Adipose tissue (tissue), 3 donors: Measurements from ENCODE around the gene EEF2. TPM values are rescaled to one million over a fixed set of nuclear protein-coding genes. Genes with fewer than 3 reads are reported as not detected.
A peak's percentile ranks its signal among the peaks of the same experiment; 100 is the strongest.
"Not testable (repeated sequence)": the region's sequence is repeated elsewhere in the genome, so short reads cannot be mapped to it uniquely, and the experiment has no call there.

ENCODE experiments used
- H3K27ac ChIP-seq: one replicate; pipeline ENCODE4 v1.5.1; 2013; ENCODE audit warnings: low read depth, low read length
- WGBS, 3 donors: extraction: QIAGEN DNeasy Blood & Tissue Kit; methylation state at CpG; one replicate each; pipeline ENCODE4 v1.1.7; 2013; 5-methylcytosine and 5-hydroxymethylcytosine counted together
- polyA plus RNA-seq, 3 donors: library from polyadenylated mRNA; stranded (reverse); fragments of 200-250 nt; gene quantifications; one replicate each; pipeline ENCODE4 v1.2.3, GENCODE V29; 2013
- donor health status: healthy with polysubstance abuse.
- donor health status: Bipolar disorder and iron deficiency.
- donor health status: healthy.

Gene EEF2
- polyA plus RNA-seq, 3 donors: 1,566 to 2,151 (median 1,831) TPM

DNA sequence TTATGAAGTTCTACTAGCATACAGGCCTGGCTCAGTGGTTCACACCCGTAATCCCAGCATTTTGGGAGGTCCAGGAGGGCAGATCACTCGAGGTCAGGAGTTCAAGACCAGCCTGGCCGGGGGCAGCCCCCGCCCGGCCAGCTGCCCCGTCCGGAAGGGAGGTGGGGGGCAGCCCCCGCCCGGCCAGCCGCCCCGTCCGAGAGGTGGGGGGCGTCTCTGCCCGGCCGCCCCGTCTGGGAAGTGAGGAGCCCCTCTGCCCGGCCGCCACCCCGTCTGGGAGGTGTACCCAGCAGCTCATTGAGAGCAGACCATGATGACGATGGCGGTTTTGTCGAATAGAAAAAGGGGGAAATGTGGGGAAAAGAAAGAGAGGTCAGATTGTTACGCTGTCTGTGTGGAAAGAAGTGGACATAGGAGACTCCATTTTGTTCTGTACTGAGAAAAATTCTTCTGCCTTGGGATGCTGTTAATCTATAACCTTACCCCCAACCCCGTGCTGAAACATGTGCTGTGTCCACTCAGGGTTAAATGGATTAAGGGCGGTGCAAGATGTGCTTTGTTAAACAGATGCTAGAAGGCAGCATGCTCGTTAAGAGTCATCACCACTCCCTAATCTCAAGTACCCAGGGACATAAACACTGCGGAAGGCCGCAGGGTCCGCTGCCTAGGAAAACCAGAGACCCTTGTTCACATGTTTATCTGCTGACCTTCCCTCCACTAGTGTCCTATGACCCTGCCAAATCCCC lies 13.6 kb upstream of the EEF2 start:
- not testable (repeated sequence) for H3K27ac ChIP-seq
- 77 to 87% (median 86%) methylated on average over 27 to 29 of the region's 29 CpGs for WGBS, 3 donors

- 75 to 88% (median 85%) methylated on average over 6 of the region's 6 CpGs for WGBS, 3 donors
- H3K27ac ChIP-seq: no peak overlapping the region
These were observed 10.3 kb upstream of the EEF2 start for GRCh38 chr19:3995607-3996006.

DNA sequence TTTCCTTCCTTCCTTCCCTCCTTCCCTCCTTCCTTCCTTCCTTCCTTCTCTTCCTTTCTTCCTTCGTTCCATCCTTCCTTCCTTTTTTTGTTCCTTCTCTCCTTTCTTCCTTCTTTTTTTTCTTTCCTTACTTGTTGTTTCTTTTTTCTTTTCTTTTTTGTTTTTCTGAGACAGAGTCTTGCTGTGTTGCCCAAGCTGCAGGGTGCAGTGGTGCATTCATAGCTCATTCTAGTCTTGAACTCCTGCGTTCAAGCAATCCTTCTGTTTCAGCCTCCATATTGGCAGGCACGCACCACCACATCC lies 5.5 kb upstream of the EEF2 start:
- 67 to 77% (median 71%) methylated on average over 3 of the region's 3 CpGs for WGBS, 3 donors
- H3K27ac ChIP-seq: no peak overlapping the region

DNA sequence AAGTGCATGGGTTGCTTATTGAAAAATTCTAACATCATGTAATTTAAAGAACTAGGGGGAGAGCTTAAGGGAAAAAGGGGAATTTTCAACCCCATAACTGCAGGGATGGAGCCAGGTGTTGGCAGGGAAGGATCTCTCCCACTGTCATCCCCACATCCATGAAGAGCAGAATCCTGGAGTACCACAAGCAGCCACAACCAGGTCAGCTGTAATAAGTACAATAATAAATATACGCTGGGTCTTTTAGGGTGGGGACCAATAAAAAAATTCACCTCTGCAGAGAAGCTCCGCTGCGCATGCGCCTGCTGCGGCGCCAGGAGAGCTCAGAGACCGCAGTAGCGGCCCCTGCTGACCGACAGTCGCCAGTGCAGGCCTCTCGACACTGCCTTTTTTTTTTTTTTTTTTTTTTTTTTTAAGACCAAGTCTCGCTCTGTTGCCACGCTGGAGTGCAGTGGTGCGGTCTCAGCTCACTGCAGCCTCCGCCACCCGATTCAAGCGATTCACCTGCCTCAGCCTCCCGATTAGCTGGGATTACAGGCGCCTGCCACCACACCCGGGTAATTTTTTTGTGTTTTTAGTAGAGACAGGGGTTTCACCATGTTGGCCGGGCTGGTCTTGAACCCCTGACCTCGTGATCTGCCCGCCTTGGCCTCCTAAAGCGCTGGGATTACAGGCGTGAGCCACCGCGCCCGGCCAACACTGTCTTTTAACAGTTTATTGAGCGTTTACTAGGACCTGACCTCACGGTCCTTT lies 2.5 kb upstream of the EEF2 start:
- 9 to 10% (median 9%) methylated on average over 30 of the region's 30 CpGs for WGBS, 3 donors
- no peak overlapping the region for H3K27ac ChIP-seq

DNA sequence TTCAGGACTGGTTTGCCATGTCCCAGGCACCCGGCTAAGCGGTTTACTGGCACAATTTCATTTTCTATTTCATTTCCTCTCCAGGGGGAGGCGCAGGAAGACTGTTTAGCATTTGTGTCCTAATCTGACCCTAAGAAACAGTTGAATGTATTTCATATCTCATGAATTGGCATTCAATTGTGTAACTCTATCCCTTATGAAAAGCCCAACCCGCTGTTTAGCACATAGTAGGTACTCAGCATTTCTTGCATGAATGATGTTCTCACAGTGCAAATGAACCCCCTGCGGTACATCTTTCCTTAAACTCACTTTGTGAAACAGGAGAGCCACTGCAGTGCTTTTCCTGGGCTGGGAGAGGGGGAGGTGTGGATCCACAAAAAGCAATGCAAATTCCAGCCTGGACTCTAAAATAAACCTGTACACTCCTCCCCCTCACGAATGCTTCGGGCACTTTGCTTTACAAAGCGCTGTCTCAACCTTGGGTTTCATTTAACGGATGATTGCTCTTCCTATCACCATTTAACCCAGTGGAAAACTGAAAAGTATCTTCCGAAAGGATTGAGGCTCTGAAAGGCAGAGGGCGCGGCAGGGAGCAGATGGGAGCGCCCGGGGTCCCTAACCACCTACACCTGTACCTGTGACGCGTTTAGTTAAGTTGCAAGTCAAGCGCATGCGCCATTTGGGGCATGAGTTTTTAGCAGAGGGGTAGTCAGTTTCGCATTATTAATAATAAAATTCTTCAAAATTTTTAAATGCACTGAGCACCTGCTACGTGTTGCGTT lies 1.2 kb upstream of the EEF2 start:
- no peak overlapping the region for H3K27ac ChIP-seq
- WGBS, 3 donors: 2 to 4% (median 3%) methylated on average over 21 of the region's 21 CpGs

DNA sequence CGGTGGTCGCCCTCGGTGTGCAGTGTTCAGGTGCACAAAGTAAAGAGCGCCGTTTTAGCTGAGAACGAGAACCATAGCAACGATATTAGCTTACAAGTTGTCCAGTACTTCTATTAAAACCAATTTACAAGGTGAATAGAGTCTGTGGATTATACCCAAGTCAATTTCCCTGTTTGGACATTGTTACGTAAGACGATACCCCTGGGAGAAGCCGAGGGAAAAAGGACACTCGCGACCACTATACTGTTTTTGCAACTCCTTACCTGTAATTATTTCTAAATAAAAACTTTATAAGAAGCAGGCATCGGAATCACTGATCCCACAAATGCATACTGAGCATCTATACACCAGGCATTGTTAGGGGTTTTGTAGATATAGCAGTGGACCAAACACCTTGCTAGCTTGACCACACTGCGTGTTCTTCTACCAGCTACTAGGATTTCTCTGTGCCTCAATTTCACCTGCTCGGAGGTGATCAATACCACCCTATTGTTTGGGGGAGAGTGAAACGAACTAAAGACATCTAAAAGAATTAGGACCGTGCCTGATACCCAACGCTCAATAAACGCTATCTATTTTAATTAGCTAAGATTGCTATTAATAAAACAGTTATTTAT lies 488 bp upstream of the EEF2 start:
- WGBS, 3 donors: 2 to 4% (median 2%) methylated on average over 19 of the region's 19 CpGs
- H3K27ac ChIP-seq: no peak overlapping the region

GRCh38 chr19:3984584-3984907 lies 717 bp downstream of the EEF2 start:
- 0 to 1% (median 0%) methylated on average over 10 of the region's 10 CpGs for WGBS, 3 donors
- H3K27ac ChIP-seq: peak overlapping the region; percentile 91

DNA sequence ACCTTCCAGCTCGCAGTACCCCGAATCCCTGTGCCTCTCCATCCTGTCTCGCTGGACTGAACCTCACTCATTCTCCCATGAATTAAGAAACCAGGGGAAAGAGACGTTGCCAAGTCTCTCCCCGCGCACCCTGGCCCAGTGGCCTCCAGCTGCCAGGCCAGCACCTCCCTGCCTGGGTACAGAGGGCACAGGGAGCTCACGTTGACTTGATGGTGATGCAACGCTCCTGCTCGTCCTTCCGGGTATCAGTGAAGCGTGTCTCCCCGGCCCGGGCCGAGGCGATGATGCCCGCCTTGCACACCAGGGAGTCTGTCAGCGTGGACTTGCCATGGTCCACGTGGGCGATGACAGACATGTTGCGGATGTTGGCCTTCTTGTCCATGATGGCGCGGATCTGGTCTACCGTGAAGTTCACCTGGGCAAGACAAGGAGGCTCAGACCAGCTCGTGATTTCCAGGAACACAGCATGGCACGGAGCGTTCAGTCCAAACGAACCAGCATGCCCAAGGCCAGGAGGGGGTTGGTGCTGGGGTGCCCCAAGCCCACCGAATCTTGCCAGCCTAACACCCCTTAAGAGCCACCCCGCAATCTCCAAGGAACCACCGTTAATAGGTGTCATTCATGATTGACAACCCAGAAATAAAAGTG lies 1.2 kb downstream of the EEF2 start:
- H3K27ac ChIP-seq: no peak overlapping the region
- 14 to 27% (median 22%) methylated on average over 30 of the region's 30 CpGs for WGBS, 3 donors

- no peak overlapping the region for H3K27ac ChIP-seq
- 38 to 73% (median 70%) methylated on average over 7 of the region's 7 CpGs for WGBS, 3 donors
These were observed 1.7 kb downstream of the EEF2 start for GRCh38 chr19:3983542-3983914.

- WGBS, 3 donors: 78 to 88% (median 86%) methylated on average over 40 of the region's 40 CpGs
- H3K27ac ChIP-seq: no peak overlapping the region
These were observed 2.3 kb downstream of the EEF2 start for GRCh38 chr19:3982701-3983541.

DNA sequence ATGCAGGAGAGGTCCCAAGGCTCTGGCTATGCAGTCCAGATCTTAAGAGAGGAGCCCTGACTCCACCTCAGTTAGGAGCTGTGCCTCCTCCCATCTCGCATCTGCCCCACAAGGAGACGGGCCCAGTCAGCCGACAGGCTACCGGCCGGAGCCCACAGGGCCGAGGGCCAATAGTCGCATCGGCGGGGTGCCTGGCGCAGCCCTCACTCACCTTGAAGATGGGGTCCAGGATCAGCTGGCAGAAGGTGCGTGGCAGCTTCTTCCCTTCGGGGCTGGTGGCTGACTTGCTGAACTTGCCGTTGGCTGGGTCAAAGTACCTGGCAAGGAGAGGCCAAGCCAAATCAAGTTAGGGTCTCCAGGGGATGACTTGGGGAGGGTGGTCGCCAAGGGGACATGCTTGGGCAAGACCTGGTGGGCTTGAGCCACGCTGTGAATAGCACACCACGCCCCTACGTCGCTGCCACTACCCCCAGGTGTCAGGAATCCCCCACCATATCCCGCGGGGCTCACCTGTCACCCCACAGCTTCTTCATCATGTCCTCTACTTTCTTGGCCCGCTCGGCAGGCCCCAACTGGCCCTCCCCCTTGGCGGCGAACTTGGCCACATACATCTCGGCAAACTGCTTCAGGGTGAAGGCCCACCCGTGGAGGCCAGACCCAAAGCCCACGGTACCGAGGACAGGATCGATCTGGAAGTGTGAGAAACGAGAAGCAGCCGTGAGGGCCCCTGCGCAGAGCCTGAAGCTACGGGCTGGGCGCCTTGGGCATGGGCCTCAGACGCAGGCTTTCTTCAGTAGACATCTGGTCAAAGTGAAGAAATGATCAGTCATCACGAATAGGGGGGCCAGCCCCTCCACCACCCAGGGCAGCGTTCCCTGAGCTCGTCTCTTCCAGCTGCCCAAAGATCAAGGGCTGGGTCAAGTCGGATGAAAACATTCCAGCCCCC lies 3.3 kb downstream of the EEF2 start:
- no peak overlapping the region for H3K27ac ChIP-seq
- 84 to 87% (median 85%) methylated on average over 39 of the region's 39 CpGs for WGBS, 3 donors

DNA sequence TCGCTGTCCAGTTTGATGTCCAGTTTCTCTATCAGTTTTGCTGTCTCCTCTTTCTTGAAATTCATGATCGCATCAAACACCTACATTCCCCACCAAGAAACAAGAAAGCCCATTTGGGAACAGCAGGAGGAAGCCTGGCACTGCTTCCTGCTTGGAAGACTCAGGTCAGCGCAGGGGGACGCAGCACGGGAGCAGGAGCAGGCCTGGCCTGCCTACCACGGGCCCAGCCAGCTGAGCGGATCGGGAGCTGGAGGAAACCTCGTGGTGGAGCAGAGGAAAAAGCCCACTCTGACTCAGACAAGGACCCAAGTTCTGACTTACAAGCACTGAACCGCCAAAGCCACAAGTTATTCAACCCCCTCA lies 3.9 kb downstream of the EEF2 start:
- WGBS, 3 donors: 85 to 87% (median 86%) methylated on average over 10 of the region's 10 CpGs
- no peak overlapping the region for H3K27ac ChIP-seq

DNA sequence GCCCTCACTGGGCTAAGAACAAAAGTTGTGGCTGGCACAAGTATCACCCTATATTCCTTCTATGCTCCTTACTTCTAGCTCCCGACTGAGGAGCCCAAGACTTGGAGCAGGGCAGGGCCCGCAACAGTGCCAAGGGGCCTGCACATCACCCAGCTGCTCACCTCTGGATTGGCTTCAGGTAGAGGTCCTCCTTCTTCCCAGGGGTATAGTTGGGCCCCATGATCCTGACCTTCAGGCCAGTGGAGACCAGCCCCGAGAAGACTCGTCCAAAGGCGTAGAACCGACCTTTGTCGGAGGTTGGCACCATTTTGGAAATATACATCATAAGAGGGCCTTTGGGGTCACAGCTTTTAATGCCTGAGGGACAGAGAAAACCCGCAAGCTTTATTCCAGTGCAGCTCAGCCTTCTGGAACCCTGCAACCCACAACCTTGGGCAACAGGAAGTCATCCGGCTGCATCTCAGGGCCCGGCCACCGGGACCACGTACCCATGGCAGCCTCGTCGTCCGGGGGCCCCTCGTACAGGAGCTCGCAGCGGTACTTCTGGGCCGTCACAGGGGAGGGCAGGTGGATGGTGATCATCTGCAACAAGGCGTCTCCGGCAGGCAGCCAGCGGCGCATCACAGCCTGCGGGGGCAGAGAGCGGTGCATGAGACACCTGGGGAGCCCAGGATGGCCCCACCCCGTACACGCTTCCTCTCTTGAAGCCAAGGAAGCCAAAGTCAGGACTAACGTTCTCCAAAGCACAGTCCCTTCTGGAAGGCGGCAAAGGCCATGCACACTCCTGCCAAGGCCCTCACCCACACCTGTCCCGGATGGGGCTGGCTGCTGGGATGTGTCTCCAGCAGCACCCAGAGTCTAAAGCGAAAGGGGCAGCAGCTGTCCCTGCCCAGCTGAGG lies 4.7 kb downstream of the EEF2 start:
- 72 to 86% (median 78%) methylated on average over 26 to 31 of the region's 31 CpGs for WGBS, 3 donors
- no peak overlapping the region for H3K27ac ChIP-seq

GRCh38 chr19:3979674-3980352 lies 5.5 kb downstream of the EEF2 start:
- no peak overlapping the region for H3K27ac ChIP-seq

DNA sequence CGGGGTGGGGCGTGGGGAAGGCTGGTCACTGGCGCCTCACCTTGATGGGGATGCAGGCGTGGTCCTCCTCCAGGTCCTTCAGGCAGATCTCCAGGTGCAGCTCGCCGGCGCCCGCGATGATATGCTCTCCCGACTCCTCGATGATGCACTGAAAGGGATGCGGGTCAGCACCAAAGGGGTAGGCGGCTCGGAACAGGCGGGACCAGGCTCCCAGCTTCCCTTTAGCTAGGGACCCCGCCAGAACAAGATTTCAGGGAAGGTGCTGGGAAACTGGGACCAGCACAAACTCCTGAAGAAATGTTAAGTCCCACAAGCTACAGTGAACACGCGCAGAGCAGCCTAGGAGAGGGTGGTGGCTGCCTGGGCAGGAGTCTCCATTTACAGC lies 6.0 kb downstream of the EEF2 start:
- 92 to 95% (median 93%) methylated on average over 18 of the region's 18 CpGs for WGBS, 3 donors
- H3K27ac ChIP-seq: no peak overlapping the region

More at GRCh38 chr19:3979674-3980352, 5.5 kb downstream of the EEF2 start:
- 85 to 90% (median 89%) methylated on average over 25 of the region's 25 CpGs for WGBS, 3 donors
